HG03439 (cell line): ENCODE data around the gene FALEC.
A peak's percentile ranks its signal among the peaks of the same experiment; 100 is the strongest.
"Not testable (repeated sequence)": the region's sequence is repeated elsewhere in the genome, so short reads cannot be mapped to it uniquely, and the experiment has no call there.

Experiments used
- ATAC-seq: cut with Tn5 transposase; IDR thresholded peaks from one replicate; pipeline ENCODE4 v1.9.1; 2021; ENCODE audit warnings: mild to moderate bottlenecking, moderate library complexity; ENCODE audit not compliant: unreplicated experiment

The FALEC gene

DNA sequence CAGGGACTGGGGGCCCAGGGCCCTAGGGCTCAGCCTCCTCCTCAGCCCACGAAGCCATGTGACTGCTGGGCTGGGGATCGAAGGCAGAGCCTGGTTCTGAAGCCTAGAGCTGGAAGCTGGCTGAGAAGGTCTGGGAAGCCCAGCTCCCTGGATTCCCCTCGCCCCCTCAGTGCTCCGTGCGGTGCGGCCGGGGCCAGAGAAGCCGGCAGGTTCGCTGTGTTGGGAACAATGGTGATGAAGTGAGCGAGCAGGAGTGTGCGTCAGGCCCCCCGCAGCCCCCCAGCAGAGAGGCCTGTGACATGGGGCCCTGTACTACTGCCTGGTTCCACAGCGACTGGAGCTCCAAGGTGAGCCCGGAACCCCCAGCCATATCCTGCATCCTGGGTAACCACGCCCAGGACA lies 42.8 kb downstream of the FALEC start:
- ATAC-seq = no peak

DNA sequence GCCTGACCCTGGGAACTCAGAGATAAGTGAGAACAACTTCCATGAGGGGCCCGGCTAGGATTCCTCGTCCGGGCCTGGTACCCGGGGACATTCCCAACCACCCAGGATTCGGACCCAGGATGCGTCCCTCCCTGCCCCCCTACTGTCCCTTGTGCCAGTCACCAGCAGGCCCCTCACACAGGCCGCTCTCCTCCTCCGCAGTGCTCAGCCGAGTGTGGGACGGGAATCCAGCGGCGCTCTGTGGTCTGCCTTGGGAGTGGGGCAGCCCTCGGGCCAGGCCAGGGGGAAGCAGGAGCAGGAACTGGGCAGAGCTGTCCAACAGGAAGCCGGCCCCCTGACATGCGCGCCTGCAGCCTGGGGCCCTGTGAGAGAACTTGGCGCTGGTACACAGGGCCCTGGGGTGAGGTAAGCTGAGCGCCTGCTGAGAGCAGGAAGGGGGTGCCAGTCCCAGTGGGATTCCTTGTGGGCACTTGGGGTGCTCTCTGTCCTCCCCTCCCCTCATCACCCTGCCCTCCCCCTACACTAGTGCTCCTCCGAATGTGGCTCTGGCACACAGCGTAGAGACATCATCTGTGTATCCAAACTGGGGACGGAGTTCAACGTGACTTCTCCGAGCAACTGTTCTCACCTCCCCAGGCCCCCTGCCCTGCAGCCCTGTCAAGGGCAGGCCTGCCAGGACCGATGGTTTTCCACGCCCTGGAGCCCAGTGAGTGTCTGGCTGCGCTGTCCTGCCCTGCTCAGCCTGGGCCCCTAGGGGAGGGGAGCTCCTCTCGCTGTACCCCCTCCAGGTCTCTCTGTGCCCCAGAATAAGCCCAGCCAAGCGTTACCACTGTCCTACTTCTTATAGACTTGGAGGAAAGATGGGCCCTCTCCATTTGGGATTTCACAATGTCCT lies 43.5 kb downstream of the FALEC start:
- no peak for ATAC-seq

DNA sequence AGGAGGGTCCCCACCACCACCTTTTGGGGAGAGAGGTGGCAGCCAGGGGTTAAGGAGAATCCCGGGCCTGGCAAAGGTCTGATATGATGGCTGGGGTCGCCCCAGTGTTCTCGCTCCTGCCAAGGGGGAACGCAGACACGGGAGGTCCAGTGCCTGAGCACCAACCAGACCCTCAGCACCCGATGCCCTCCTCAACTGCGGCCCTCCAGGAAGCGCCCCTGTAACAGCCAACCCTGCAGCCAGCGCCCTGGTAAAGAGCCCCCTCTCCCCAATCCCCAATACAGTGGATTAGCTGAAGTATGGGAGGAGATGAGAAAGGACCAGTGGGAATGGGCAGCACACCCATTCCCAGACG lies 44.1 kb downstream of the FALEC start:
- no peak for ATAC-seq

DNA sequence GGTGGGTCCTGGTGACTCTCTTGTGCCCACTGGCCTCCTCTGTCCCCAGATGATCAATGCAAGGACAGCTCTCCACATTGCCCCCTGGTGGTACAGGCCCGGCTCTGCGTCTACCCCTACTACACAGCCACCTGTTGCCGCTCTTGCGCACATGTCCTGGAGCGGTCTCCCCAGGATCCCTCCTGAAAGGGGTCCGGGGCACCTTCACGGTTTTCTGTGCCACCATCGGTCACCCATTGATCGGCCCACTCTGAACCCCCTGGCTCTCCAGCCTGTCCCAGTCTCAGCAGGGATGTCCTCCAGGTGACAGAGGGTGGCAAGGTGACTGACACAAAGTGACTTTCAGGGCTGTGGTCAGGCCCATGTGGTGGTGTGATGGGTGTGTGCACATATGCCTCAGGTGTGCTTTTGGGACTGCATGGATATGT lies 44.5 kb downstream of the FALEC start:
- ATAC-seq = no peak

DNA sequence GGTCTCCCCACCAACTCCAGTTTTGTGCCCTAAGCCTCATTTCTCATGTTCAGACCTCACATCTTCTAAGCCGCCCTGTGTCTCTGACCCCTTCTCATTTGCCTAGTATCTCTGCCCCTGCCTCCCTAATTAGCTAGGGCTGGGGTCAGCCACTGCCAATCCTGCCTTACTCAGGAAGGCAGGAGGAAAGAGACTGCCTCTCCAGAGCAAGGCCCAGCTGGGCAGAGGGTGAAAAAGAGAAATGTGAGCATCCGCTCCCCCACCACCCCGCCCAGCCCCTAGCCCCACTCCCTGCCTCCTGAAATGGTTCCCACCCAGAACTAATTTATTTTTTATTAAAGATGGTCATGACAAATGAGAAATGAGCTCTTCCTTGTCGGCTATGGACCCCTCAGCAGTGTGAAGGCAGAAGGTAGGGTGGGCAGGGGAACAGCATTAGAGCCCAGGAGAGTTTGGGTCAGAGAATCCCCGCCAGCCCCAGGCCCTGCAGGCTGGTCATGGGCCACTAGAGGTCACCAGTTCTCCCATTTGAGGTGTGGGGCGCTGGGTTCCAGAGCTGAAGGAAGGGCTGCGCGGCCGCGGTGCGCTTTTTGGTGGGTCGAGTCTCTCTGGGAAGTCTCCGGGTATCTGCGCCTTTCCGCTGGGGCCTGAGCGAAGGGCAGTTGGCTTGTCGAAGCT lies 45.2 kb downstream of the FALEC start:
- peak; percentile 27 for ATAC-seq

DNA sequence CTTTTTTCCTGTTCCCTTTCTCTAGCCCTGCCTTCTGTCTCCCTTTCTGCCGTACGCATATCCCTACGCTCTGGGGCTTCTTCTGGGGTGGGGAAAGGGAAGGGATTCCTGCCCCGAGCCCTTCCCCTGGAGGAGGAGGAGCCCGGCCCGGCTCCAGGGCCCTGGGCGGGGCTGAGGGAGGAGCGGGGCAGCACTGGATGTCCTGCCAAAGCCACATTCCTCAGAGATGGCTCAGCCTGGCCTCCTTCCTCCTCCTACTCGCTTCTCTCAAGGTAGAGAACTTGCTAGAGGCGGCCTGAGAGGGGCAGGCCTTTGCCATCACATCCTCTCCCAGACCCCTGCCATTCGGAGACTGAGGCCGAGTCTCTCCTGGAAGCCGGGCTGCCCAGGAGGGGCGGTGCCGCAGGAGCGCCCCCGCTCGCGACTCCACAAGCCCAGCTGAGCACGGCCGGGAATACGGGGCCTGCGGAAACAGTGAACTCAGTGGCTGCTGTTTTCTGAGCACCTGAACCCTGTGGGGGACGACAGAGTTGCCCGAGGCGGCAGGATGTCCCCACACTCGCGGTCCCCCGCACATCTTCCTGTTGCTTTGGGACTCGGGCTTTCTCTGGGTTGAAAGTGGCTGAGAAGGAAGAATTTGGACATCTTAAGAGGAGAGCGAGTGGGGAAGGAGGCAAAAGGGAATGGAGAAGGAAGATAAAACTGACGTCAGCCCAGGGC lies 45.9 kb downstream of the FALEC start:
- peak; percentile 11 for ATAC-seq

DNA sequence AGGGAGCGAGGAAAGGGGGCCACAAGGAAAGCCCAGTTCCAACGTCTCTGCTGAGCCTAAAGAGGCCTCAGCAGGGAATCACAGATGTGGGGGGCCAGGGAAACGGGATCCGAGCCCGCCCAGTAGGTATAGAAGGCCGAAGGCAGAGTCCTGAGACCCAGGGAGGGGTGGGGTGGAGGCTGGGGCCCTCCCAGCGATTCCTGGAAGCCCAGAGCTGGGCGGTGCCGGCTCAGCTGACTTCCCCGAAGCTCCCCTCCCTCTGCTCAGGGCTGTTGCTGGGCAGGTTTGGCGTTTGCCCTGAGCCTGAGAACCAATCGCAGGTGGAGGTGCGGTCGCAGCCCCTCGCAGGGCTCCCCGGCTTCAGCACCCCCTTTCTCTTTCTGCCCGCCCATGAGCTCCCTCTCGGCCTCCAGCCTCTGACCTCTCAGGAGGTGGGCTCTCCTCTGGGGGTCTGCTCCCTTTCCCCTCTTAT lies 46.5 kb downstream of the FALEC start:
- ATAC-seq = peak; percentile 37

DNA sequence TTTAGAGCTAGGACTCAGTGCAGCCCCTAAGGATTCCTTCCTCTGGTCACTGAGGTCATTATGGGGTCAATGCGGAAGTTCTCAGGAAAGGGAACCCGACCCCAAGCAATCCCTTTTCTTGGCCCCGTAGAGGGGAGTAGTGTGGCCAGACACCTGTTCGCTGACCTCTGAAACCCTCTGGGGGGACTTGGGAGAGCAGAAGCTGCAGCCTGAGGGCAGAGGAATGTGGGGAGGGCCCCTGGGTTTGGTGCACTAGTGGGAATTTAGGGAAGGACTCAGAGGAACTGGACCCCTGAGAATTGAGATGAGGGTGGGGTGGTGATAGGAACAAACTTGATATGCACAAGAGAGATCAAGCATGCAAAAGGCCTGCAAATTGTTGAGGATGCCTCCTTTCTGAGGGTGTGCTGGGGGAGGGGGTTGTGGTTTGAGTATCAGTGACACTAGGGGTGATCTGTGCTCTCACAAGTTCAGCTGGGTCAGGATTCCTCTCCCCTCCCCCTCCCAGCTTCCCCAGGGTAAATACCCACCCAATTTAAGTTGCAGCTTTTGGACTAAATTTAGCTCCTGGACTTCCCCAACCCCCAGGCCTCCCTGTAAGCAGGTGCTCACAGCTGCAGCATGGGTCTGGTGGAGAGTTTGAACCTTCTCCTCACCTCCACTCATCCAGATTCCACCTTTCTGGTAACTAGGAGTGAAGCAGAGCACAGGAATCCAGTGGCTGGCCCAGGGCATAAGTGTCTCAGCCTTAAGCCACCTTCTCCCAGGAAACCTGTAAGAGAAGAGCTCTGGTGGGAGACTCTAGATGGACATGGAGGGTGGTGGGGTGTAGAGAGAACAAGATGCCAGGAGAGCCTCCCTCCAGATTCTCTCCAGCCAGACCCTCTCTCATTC lies 47.1 kb downstream of the FALEC start:
- peak; percentile 38 for ATAC-seq

DNA sequence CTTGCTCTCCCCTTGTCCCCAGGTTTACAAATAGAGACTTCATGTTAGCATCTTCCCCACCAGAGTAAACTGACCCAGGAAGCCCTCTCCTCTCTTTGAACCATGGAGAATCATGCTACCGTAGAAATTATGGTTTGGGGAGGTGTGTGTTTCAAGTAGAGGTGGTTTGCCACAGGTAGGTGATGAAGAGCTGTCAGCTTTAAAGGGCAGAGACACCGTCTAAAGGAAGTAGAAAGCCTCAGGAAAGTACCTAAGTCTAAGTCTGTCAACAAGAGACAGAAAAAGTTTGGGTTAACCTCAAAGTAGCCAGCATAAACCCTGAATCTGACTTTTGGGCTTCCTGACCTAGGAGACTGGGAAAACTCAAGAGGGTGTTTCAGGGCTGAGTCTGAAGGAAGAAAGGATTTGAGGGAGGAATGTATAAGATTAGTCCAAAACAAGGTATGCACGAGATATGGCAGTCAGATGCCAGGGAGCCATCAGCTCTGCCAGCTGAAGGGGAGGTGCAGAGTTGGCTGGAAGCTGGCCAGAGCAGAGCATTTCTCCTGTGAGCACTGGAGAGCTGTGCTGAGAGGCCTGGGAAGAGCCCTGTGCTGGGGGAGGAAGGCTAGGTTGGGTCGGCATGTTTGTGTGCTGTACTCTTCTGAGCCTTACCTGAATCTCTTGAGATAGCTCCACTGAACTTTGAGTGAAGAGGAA lies 47.9 kb downstream of the FALEC start:
- ATAC-seq = peak; percentile 16

DNA sequence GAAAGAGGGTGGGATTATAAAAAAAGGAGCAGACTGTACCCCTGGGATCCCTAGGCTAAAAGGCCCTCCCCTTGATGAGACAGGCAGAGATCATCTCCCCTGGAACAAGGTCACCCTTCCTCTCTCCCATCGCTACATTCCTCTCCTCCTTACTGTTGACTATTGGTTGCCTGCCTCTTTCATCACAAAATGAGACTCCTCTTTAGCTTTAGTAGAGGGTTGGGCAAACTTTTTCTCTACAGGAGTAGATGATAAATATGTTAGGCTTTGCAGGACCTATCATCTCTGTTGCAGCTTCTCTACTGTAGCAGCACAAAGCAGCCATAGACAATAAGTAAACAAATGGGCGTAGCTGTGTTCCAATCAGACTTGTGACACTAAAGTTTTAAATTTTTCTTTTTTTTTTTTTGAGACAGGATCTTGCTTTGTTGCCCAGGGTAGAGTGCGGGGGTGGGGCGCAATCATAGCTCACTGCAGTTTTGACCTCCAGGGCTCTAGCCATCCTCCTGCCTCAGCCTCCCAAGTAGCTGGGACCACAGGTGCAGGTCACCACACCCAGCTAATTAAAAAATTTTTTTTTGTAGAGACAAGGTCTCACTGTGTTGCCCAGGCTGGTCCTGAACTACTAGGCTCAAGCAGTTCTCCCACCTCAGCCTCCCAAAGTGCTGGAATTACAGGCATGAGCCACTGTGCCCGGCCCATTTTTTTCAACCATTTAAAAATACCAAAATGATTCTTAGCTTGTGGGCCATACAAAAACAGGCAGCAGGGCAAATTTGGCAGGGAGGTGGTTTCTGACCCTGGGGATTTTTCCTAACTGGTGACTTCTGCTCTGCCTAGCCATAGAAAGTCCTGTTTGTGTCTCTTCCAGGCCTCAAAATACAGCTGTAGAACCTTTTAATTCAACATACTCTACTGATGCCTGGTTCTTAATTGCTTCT lies 48.8 kb downstream of the FALEC start:
- ATAC-seq = no peak

DNA sequence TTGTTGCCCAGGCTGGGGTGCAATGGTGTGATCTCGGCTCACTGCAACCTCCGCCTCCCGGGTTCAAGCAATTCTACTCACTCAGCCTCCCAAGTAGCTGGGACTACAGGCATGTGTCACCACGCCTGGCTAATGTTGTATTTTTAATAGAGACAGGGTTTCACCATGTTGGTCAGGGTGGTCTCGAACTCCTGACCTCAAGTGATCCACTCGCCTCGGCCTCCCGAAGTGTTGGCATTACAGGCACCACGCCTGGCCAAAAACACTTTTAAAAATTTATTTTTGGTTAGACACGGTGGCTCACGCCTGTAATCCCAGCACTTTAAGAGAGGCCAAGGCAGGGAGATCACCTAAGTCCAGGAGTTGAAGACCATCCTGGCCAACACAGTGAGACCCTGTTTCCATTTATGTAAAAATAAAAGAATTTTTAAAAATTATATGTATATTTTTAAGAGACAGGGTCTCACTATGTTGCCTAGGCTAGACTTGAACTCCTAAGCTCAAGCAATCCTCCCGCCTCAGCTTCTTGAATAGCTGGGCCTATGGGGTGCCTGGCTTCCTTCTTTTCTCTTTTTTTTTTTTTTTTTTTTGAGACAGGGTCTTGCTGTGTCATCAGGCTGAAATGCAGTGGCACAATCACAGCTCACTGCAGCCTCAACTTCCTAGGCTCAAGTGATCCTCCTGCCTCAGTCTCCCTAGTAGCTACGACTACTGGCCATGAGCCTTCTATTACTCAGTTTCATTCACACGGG lies 49.9 kb downstream of the FALEC start:
- not testable (repeated sequence) for ATAC-seq

DNA sequence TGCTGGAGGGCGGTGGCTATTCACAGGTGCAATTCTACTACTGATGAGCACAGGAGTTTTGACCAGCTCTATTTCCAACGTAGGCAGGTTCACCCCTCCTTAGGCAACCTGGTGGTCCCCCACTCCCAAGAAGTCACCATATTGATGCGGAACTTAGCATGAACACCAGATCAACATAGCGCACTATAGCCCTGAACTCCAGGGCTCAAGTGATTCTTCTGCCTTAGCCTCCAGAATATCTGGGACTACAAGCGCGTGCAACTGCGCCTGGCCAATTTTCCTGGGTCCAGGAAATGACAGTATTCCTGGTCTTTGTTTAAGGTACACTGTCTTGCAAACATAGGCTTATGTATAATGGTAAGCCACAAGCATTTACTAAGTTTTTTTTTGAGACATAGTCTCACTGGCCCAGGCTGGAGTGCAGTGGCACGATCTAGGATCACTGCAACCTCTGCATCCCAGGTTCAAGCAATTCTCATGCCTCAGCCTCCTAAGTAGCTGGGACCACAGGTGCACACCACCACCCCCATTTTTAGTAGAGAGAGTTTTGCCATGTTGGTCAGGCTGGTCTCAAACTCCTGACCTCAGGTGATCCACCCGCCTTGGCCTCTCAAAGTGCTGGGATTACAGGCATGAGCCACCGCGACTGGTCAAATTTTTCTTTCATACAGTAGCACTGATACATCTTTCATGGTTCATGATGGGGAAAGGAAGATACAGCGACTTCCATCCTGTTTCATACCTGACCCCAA lies 51.2 kb downstream of the FALEC start:
- ATAC-seq = no peak

DNA sequence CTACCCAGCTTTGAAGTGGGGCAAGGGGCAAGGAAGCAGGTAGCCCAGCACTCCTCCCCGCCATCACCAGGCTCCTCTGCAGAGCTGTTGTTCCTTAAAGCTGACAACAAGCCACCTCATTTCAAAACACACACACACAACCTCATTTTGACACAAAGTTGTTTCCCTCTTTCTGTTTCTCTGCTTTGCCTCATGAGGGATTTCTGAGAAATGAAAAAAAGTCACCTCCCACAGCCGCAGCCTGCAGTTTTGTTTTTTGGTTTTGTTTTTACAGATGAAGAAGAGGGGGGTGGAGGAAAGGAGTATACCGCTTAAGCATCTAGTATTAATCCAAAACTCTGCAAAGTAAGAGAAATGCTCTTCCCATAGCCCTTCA lies 51.8 kb downstream of the FALEC start:
- ATAC-seq = peak; percentile 29

DNA sequence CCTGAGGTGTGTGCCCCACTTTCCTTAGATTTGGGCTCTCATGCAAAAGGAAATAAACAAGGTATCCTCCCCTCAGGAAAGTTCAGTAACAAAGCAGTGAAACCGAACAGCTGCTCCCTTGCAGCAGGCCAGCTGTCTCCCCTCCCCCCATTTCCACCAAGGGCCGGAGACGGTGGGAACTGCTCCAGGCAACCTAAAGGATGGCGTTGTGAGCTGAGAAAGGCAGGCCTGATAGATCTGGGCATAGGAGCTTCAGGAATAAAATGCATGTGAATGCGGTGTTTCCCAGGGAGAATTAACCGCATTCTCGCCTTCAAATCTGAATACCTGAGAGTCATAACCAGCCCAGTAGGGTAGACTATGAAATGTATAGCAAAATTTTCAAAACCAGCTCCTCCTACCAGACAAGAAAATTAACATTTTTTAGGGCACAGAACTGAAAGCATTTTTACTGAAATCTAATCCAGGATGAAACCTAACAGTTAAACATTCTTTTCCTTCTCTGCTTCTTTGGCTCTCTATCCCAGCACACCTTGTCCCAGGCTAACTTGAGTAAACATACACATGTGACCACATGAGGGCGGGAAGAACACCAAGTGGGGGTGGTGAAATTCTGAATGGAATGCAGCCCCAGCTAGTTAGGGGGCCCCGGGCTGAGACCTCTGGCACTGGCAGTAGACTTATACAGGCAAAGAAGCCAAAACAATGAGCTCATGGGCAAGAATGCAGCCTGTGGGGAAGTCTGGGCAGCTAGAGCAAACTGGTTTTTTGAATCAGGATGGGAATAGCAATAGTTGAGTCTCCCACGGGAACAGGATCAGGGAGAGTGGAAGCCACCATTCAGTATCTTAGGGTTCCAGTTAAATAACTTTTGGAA lies 52.4 kb downstream of the FALEC start:
- ATAC-seq = peak; percentile 4

DNA sequence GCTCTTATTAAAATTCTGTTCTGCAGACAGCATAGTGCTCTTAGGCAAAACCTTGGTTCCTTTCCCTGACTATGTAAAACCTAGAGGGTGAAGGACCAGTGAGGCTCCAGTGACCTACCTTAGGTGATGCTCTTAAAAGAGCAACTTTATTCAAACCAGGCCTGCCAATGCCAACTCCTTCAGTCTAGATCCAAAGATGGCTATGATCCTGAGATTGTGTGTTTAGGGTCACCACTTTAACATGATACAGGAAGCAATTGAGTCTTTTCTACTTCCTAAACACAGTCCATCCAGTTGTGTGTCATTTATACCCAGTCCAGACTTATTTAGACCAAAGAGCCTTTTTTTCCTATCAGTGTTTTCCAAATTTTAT lies 53.0 kb downstream of the FALEC start:
- ATAC-seq = no peak

DNA sequence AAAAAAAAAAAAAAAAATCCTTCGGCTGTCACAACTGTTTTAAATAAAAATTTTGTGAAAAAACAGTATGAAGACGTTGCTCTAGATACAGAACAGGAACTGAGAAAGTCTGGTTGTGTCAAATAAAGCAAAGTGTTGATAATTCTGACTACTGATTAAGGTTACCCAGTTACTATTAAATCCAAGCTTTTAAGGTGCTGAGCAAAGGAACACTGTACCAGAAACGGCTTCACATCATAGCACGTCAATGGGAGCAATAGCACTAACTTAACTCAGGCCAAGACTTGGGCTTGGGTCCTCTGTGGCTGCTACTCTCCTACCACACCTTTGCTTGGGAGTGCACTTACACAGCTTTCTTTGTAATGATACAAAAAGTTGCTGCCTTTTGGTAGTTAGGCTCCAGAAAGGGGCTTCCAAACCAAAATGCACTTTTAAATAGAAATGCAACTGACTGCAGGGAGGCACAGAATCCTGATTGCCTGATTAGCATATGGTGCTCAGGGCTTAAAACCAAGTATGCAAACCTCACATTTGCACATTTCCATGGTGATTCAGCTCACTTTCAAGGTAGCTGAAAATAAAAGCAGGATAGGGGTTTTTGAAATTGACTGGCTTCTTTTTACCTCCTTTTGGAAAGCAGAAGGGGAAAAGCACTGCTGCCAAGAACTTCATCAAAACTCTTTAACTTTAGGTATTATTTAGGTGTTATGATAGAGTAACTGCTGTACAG lies 57.5 kb downstream of the FALEC start:
- ATAC-seq = no peak
